HPDE6-E6E7 (cell line): ENCODE data around the gene NME1.
"Not testable (repeated sequence)": the region's sequence is repeated elsewhere in the genome, so short reads cannot be mapped to it uniquely, and the experiment has no call there.

Experiments used
- DNase-seq: peaks from one replicate; pipeline ENCODE4 v3.0.0; 2011; ENCODE audit warnings: missing footprints; ENCODE audit errors: extremely low spot score

The NME1 gene

DNA sequence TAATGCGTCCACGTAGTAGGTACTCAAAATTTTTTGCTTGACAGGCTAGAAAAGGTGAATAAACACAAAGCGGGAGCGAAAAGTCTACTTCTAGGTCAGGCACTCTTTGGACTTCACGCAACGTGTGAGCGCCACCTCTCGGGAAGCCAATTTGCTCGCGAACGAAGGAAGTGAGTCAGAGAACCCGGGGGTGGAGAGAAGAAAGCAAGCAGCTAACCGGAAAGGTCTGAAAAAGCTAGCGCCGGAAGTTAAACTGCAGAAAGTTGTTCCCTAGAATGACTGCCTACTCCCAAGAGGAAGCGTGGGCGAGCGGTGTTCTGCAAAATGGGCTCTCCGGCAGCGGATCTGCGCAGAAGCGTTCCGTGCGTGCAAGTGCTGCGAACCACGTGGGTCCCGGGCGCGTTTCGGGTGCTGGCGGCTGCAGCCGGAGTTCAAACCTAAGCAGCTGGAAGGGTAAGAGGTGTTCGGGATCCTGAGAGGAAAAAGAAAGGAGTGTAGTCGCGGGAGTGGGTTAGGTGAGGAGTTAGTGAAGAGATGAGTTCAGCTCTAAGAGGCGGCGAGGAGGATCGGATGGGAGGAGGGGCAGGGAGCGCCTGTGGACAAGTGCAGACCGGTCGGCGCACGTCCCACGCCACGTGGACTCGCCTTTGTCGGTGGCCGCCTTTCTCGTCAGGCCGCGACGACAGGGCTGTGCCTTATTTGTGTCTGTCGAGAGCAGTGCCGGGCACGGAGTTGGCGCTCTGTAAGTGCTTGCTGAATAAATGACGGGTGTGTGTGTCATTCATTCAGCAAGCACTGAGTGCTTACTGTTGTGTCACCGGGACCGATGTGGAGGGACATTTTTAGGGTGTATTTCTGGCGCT lies at the start of gene NME1:
Gene NME1, plus strand, starts transcription at position 350 of the 863 bp plus-strand sequence. CDS start 2,096 bp downstream, outside the sequence.
- DNase-seq: peak; percentile 99

GRCh38 chr17:51107778-51108177 lies 45.6 kb upstream of the NME1 start:
- DNase-seq: no peak

GRCh38 chr17:51112303-51113222 lies 40.8 kb upstream of the NME1 start:
- not testable (repeated sequence) for DNase-seq

- DNase-seq: no peak
These were observed 38.2 kb upstream of the NME1 start for GRCh38 chr17:51115179-51115578.

GRCh38 chr17:51118330-51119195 lies 34.8 kb upstream of the NME1 start:
- no peak for DNase-seq

GRCh38 chr17:51119415-51120356 lies 33.7 kb upstream of the NME1 start:
- no peak for DNase-seq

DNA sequence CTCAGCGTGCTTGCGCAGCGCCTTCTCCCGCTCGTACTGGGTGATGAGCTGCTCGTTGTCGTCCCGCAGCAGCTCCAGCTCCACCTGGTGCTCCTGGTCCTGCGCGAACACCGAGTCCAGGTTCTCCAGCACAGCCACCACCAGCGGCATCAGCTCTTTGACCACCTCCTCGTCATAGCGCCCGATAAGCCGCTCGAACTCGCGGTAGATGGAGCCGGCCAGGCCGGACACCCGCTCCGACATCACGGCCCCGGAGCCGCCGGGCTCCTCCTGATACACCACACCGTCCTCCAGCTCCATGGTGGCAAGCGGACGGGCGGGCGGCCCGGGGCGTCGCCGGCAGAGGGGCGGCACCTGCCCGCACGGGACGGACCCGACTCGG lies 33.0 kb upstream of the NME1 start:
- peak; percentile 19 for DNase-seq

DNA sequence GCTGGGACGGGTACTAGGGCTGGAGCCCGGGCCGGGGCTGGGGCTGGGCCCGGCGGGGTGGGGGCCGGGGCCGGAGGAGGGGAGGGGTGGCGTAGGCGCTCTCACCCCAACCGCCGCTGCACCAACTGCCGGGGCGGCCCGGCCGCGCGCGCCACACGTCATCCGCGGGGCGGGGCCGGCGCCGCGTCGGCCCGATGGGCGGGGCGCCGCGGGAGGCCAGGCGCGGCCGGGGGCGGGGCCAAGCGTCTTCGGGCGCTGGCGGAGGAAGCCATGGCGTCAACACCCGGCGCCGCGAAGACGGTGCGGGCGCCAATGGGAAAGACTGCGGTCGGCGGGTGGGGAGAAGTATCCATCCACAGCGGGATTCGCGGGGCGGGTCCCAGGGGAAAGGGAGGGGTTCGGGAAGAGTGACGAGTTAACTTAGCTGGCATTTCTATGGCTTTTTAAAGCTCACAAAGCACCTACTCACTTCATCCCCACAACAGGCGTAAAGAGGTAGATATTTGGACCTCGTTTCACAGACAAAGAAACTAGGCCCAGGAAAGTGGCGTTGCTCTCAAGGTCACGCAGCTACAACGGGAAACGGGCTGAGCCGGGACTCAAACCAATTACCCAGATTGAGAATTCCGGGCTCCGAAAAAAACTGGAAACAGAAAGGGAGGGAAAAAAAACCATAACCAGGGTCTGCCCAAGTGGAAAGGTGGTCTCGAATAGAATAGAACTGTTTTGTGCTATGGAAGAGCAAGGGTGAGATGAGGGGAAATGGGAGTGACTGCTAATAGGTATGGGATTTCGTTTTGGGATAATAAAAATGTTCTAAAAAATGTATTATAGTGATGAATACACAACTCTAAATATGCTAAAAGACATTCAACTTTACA lies 32.4 kb upstream of the NME1 start, which contains the start of gene SPAG9:
Gene SPAG9, minus strand, starts transcription at position 130 of the 881 bp plus-strand sequence. CDS start 212 bp downstream, outside the sequence.
- DNase-seq: peak; percentile 96

GRCh38 chr17:51121620-51122472 lies 31.5 kb upstream of the NME1 start:
- peak; percentile 96 for DNase-seq

- DNase-seq: not testable (repeated sequence)
These were observed 30.8 kb upstream of the NME1 start for GRCh38 chr17:51122473-51123115.

DNA sequence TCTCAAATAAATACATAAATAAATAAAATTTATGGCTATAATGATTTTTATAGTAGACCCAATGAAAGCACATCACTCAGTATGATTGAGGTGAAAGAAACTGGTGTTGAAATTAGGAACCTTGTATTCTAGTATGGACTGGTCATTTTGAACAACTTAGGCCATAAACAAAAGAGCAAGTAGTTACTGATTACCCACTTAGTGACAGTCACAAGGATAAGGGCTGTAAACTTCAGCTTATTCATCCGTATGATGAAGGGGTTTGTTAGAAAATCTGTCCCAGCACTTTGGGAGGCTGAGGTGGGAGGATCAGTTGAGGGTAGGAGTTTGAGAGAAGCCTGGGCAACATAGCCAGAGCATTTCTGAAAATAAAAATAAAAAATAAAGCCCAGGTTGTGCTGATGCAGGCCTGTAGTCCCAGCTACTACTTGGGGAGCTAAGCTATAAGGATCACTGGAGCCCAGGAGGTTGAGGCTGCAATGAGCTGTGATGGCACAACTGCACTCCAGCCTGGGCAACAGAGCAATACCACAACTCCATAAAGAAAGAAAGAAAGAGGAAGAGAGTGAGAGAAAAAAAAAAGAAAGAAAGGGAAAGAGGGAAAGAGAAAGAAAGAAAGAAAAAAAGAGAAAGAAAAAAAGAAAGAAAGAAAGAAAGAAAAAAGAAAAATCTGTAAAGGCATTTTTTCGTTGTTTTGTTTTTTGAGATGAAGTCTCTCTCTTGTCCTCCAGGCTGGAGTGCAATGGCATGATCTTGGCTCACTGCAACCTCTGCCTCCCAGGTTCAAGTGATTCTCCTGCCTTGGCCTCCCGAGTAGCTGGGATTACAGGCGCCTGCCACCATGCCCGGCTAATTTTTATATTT lies 28.5 kb upstream of the NME1 start:
- DNase-seq: no peak

DNA sequence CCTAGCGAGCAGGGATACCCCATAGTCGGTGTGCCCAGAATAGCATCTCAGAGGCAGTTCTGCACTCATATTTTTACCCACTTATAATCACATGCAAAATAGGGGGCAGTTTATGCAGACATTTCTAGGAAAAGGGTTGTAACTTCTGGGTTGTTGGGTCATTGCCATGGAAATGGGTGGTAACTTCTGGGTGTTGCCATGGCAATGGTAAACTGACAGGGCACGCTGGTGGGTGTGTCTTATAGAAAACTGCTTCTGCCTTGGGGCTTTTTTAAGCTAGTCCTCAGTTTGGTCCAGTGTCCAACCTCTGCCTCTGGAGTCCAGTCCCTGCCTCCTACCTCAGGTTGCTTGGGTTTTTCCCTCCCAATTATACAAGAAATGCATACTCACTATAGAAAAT lies 25.3 kb upstream of the NME1 start:
- DNase-seq: no peak

- no peak for DNase-seq
These were observed 20.4 kb upstream of the NME1 start for GRCh38 chr17:51132964-51133319.

DNA sequence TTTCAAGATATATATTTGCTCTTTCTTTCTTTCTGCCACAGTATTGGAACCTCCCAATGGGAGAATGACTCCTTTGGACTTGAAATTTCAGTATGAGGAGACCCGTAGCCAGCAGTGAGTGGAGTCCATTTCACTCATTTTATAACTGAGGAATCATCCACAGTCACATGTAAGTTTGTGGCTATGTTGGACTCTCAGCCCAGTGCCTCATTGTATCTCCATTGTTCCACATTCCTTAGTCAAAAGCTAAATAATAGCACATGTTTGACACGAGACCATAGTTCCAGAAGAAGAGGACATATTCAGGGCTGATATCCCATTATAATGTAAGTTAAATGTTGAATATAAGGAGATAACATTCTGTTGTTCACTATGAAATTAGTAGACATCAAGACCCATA lies 20.0 kb upstream of the NME1 start:
- DNase-seq: no peak

DNA sequence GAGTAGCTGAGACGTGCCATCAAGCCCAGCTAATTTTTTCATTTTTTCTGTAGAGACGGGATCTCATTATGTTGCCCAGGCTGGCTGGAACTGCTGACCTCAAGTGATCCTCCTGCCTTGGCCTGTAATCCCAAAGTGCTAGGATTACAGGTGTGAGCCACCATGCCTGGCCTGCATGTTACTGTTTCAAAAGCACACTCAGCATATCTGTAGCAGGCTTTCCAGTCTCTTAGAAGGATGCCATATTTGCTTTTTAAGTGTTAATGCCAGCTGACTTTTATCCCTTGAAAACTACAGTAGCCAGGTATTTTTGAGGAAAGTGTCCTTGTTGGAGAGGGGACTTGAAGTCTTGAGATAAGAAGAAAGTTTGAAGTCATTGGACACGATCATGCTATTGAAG lies 17.4 kb upstream of the NME1 start:
- no peak for DNase-seq

DNA sequence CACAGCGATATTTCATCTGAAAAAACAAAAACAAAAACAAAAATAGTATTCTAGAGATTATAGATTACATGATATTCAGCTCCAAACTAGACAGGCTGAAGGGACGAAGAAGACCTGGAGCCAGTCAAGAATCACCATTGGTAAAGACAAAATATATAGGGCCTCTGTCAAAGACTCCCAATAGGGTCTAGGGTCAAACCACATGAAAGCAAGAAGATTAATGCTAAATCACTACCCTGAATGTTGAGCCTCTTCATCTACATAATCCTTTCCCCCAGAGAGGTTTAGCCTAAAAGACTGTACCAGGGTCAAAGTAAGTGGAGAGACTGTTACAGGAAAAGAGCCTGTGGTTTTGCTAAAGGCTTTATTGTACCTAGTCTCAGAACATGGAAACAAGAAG lies 10.8 kb upstream of the NME1 start:
- no peak for DNase-seq
